ENCODE data around the gene WAPL. TPM values are rescaled to one million over a fixed set of nuclear protein-coding genes. Genes with fewer than 3 reads are reported as not detected.
A peak's percentile ranks its signal among the peaks of the same experiment; 100 is the strongest.
"Not testable (repeated sequence)": the region's sequence is repeated elsewhere in the genome, so short reads cannot be mapped to it uniquely, and the experiment has no call there.

Gene WAPL
- total and polyA plus RNA-seq, 2 donors (not counting 1 experiment from before 2014, with no cell fraction given) = 8.3 to 42.8 TPM

- peak overlapping the region; percentile 69 for H2AFZ ChIP-seq (ENCODE audit: insufficient read depth, low read depth, low read length, poor library complexity, severe bottlenecking)
- H3K9me3 ChIP-seq (ENCODE audit: control extremely low read depth in 1 of 3, control insufficient read depth in 2 of 3, insufficient read depth in 1 of 3, low read length in 2 of 3) = peaks cover 0 to 12% (median 0%) of the 10 kb centered on the region in 3 donors
- POLR2A ChIA-PET = no interaction called here
- peaks cover 12% of the 10 kb centered on the region for H3K27me3 Mint-ChIP-seq
- H3K4me1 ChIP-seq (ENCODE audit: control insufficient read depth in 2 of 2, insufficient read depth in 2 of 2, low read length in 2 of 2) = peaks cover 15 to 21% of the 10 kb centered on the region in 2 donors
- 62% methylated on average over 47 of the region's 47 CpGs for WGBS (ENCODE audit: insufficient coverage)
- H3K36me3 ChIP-seq (replicated peaks in 1 of 2; ENCODE audit: control extremely low read depth in 1 of 2, control insufficient read depth in 1 of 2, extremely low read depth in 1 of 2, insufficient read depth in 2 of 2, low read length in 1 of 2) = no peaks in the 10 kb centered on the region
- peak; percentile 47 for DNase-seq
- H3K9me3 Mint-ChIP-seq (ENCODE audit: insufficient read depth) = no peaks in the 10 kb centered on the region
- H3K4me3 ChIP-seq (ENCODE audit: control extremely low read depth in 1 of 5, extremely low read depth in 1 of 5, insufficient read depth in 1 of 5, low read depth in 2 of 5, low read length in 4 of 5) = peak overlapping the region; percentile 36 to 59 (median 56)
- peaks cover 0 to 29% (median 6%) of the 10 kb centered on the region in 4 experiments for H3K27me3 ChIP-seq (replicated peaks in 1 of 4; ENCODE audit: control extremely low read depth in 1 of 4, control insufficient read depth in 3 of 4, insufficient read depth in 4 of 4, low read length in 3 of 4)
- H3K4me2 ChIP-seq (replicated peaks; ENCODE audit: low read depth, low read length, poor library complexity, severe bottlenecking) = peak overlapping the region; percentile 96
- intact Hi-C loops (cut with micrococcal nuclease) = no loop called here
- H3K27ac Mint-ChIP-seq = peak overlapping the region; percentile 51
- no peaks in the 10 kb centered on the region for H3K79me2 ChIP-seq (ENCODE audit: control insufficient read depth, insufficient read depth, low read length)
- H4K20me1 ChIP-seq (ENCODE audit: control insufficient read depth, insufficient read depth, low read length, poor library complexity, severe bottlenecking) = no peaks in the 10 kb centered on the region
- CTCF ChIA-PET = interaction anchor here (0.5 to 0.9 kb wide), 3 partner anchors 13 to 94 kb away, joined by 3 to 4 read pairs (median 4); no protein-coding TSS in a partner anchor
- peak overlapping the region; percentile 63 for H3K9ac ChIP-seq (ENCODE audit: low read length)
- peak; percentile 84 for ATAC-seq (ENCODE audit: low read depth)
- TF ChIP-seq EZH2 (IDR thresholded peaks at IDR 0.05; ENCODE audit: borderline replicate concordance, insufficient read depth, low read depth, low read length, poor library complexity, severe bottlenecking) = no peak
- TF ChIP-seq CTCF (IDR thresholded peaks at IDR 0.05) = no peak
- H3K27ac ChIP-seq (ENCODE audit: low read length in 2 of 2) = no peak overlapping the region
- H3K4me3 Mint-ChIP-seq = peak overlapping the region; percentile 85
- peaks cover 14% of the 10 kb centered on the region for H3K4me1 Mint-ChIP-seq
Observed at GRCh38 chr10:86535132-86535882, 13.7 kb upstream of the WAPL start.

- Histone ChIP-seq H3K9me3 (ENCODE audit: control extremely low read depth in 1 of 3, control insufficient read depth in 2 of 3, insufficient read depth in 1 of 3, low read length in 2 of 3) (peaks cover 0 to 12% (median 0%) of the 10 kb centered on the region in 3 donors), H3K4me1 (ENCODE audit: control insufficient read depth in 2 of 2, insufficient read depth in 2 of 2, low read length in 2 of 2) (peaks cover 15 to 18% of the 10 kb centered on the region in 2 donors), H3K4me2 (replicated peaks; ENCODE audit: low read depth, low read length, poor library complexity, severe bottlenecking) (no peak overlapping the region), H3K36me3 (replicated peaks in 1 of 2; ENCODE audit: control extremely low read depth in 1 of 2, control insufficient read depth in 1 of 2, extremely low read depth in 1 of 2, insufficient read depth in 2 of 2, low read length in 1 of 2) (no peaks in the 10 kb centered on the region), H3K9ac (ENCODE audit: low read length) (no peak overlapping the region), H3K4me3 (ENCODE audit: control extremely low read depth in 1 of 5, extremely low read depth in 1 of 5, insufficient read depth in 1 of 5, low read depth in 2 of 5, low read length in 4 of 5) (no peak overlapping the region), H3K27me3 (replicated peaks in 1 of 4; ENCODE audit: control extremely low read depth in 1 of 4, control insufficient read depth in 3 of 4, insufficient read depth in 4 of 4, low read length in 3 of 4) (peaks cover 0 to 39% (median 6%) of the 10 kb centered on the region in 4 experiments), H4K20me1 (ENCODE audit: control insufficient read depth, insufficient read depth, low read length, poor library complexity, severe bottlenecking) (no peaks in the 10 kb centered on the region), H3K27ac (ENCODE audit: low read length in 2 of 2) (no peak overlapping the region), H3K79me2 (ENCODE audit: control insufficient read depth, insufficient read depth, low read length) (no peaks in the 10 kb centered on the region), H2AFZ (ENCODE audit: insufficient read depth, low read depth, low read length, poor library complexity, severe bottlenecking) (no peak overlapping the region)
- no peak for TF ChIP-seq CTCF (IDR thresholded peaks at IDR 0.05)
- TF ChIP-seq EZH2 (IDR thresholded peaks at IDR 0.05; ENCODE audit: borderline replicate concordance, insufficient read depth, low read depth, low read length, poor library complexity, severe bottlenecking) = no peak
- POLR2A ChIA-PET = no interaction called here
- WGBS (ENCODE audit: insufficient coverage) = 97% methylated on average over 2 of the region's 2 CpGs
- no peak overlapping the region for H3K4me3 Mint-ChIP-seq
- peaks cover 16% of the 10 kb centered on the region for H3K27me3 Mint-ChIP-seq
- DNase-seq = no peak
- no peaks in the 10 kb centered on the region for H3K9me3 Mint-ChIP-seq (ENCODE audit: insufficient read depth)
- ATAC-seq (ENCODE audit: low read depth) = no peak
- intact Hi-C loops (cut with micrococcal nuclease) = no loop called here
- CTCF ChIA-PET = no interaction called here
- no peak overlapping the region for H3K27ac Mint-ChIP-seq
- H3K4me1 Mint-ChIP-seq = peaks cover 9% of the 10 kb centered on the region
Observed at GRCh38 chr10:86533328-86533727, 11.7 kb upstream of the WAPL start.

GRCh38 chr10:86528736-86529135 lies 7.1 kb upstream of the WAPL start:
- H3K9me3 Mint-ChIP-seq (ENCODE audit: insufficient read depth); H4K20me1 ChIP-seq (ENCODE audit: control insufficient read depth, insufficient read depth, low read length, poor library complexity, severe bottlenecking); H3K79me2 ChIP-seq (ENCODE audit: control insufficient read depth, insufficient read depth, low read length); H3K27ac ChIP-seq (ENCODE audit: low read length in 2 of 2); H3K36me3 ChIP-seq (replicated peaks in 1 of 2; ENCODE audit: control extremely low read depth in 1 of 2, control insufficient read depth in 1 of 2, extremely low read depth in 1 of 2, insufficient read depth in 2 of 2, low read length in 1 of 2); H2AFZ ChIP-seq (ENCODE audit: insufficient read depth, low read depth, low read length, poor library complexity, severe bottlenecking); H3K4me3 ChIP-seq (ENCODE audit: control extremely low read depth in 1 of 5, extremely low read depth in 1 of 5, insufficient read depth in 1 of 5, low read depth in 2 of 5, low read length in 4 of 5); CTCF ChIA-PET; ATAC-seq (ENCODE audit: low read depth); H3K4me1 Mint-ChIP-seq; H3K4me3 Mint-ChIP-seq; H3K4me1 ChIP-seq (ENCODE audit: control insufficient read depth in 2 of 2, insufficient read depth in 2 of 2, low read length in 2 of 2); H3K4me2 ChIP-seq (replicated peaks; ENCODE audit: low read depth, low read length, poor library complexity, severe bottlenecking); intact Hi-C loops (cut with micrococcal nuclease); H3K9ac ChIP-seq (ENCODE audit: low read length); H3K9me3 ChIP-seq (ENCODE audit: control extremely low read depth in 1 of 3, control insufficient read depth in 2 of 3, insufficient read depth in 1 of 3, low read length in 2 of 3); DNase-seq; H3K27ac Mint-ChIP-seq: not testable (repeated sequence)
- POLR2A ChIA-PET = interaction anchor here (0.7 kb wide), 1 partner anchor 1393 kb away, joined by 4 read pairs; no protein-coding TSS in a partner anchor
- H3K27me3 ChIP-seq (replicated peaks in 1 of 4; ENCODE audit: control extremely low read depth in 1 of 4, control insufficient read depth in 3 of 4, insufficient read depth in 4 of 4, low read length in 3 of 4) = peaks cover 0 to 17% (median 3%) of the 10 kb centered on the region in 4 experiments
- 96% methylated on average over 2 of the region's 3 CpGs for WGBS (ENCODE audit: insufficient coverage)
- H3K27me3 Mint-ChIP-seq = peaks cover 23% of the 10 kb centered on the region
